HuH-7.5 (cell line): Measurements from ENCODE around the gene PCYT1B.
"Not testable (repeated sequence)": the region's sequence is repeated elsewhere in the genome, so short reads cannot be mapped to it uniquely, and the experiment has no call there.

Source experiments
- DNase-seq: peaks from one replicate; pipeline ENCODE4 v3.0.0; 2011; ENCODE audit warnings: low spot score

Gene PCYT1B

GRCh38 chrX:24647257-24648058, at the start of gene PCYT1B:
PCYT1B (minus strand) TSS chrX:24647347; CDS start chrX:24647105, 242 bp downstream.
- DNase-seq, result peak; percentile 6

GRCh38 chrX:24696294-24696693, 49.1 kb upstream of the PCYT1B start:
- DNase-seq, result no peak

- DNase-seq, result no peak
These were observed 47.7 kb upstream of the PCYT1B start for GRCh38 chrX:24694825-24695224.

- peak; percentile 64 for DNase-seq
These were observed 46.5 kb upstream of the PCYT1B start, which contains the start of gene POLA1 for GRCh38 chrX:24693453-24694202. POLA1 (plus strand) TSS chrX:24693918; CDS start chrX:24693962, 44 bp downstream.

GRCh38 chrX:24692305-24692704, 45.2 kb upstream of the PCYT1B start:
- DNase-seq, result no peak

- DNase-seq, result no peak
These were observed 36.9 kb upstream of the PCYT1B start for GRCh38 chrX:24684048-24684447.

- no peak for DNase-seq
These were observed 35.7 kb upstream of the PCYT1B start for GRCh38 chrX:24682739-24683432.

GRCh38 chrX:24676403-24677024, 29.4 kb upstream of the PCYT1B start:
- no peak for DNase-seq

GRCh38 chrX:24673424-24673823, 26.3 kb upstream of the PCYT1B start:
- DNase-seq, result no peak

GRCh38 chrX:24672701-24673190, 25.6 kb upstream of the PCYT1B start:
- no peak for DNase-seq

GRCh38 chrX:24668111-24668510, 21.0 kb upstream of the PCYT1B start:
- DNase-seq, result no peak

- DNase-seq, result no peak
These were observed 15.2 kb upstream of the PCYT1B start for GRCh38 chrX:24662352-24662751.

- DNase-seq, result no peak
These were observed 14.1 kb upstream of the PCYT1B start for GRCh38 chrX:24661292-24661691.

GRCh38 chrX:24659646-24660045, 12.5 kb upstream of the PCYT1B start:
- DNase-seq, result no peak

- no peak for DNase-seq
These were observed 12.0 kb upstream of the PCYT1B start for GRCh38 chrX:24659106-24659505.

- no peak for DNase-seq
These were observed 11.3 kb upstream of the PCYT1B start for GRCh38 chrX:24658421-24658820.

- no peak for DNase-seq
These were observed 10.7 kb upstream of the PCYT1B start for GRCh38 chrX:24657671-24658386.

GRCh38 chrX:24655679-24656078, 8.5 kb upstream of the PCYT1B start:
- not testable (repeated sequence) for DNase-seq

- DNase-seq, result no peak
These were observed 4.6 kb upstream of the PCYT1B start for GRCh38 chrX:24651783-24652182.

- DNase-seq, result no peak
These were observed 1.3 kb upstream of the PCYT1B start for GRCh38 chrX:24648495-24648894.

- no peak for DNase-seq
These were observed 383 bp downstream of the PCYT1B start for GRCh38 chrX:24646745-24647182.
